PFSK-1 (cell line): ENCODE results near the gene LTBP1.

Experiments used
- FOXP2 ChIP-seq: optimal IDR thresholded peaks from 2 replicates; pipeline ENCODE3; 2011; ENCODE audit warnings: borderline replicate concordance, control low read depth, inconsistent platforms; ENCODE audit not compliant: insufficient read depth; ENCODE audit errors: extremely low read length, extremely low read depth
- POLR2AphosphoS5 ChIP-seq: IDR thresholded peaks from 2 replicates; pipeline ENCODE4 v1.6.1; 2012; ENCODE audit warnings: low read depth, mild to moderate bottlenecking, control low read depth, low read length, moderate library complexity
- SIN3A ChIP-seq: IDR thresholded peaks from 2 replicates; pipeline ENCODE4 v1.6.1; 2012; ENCODE audit warnings: mild to moderate bottlenecking, low read length, moderate library complexity, borderline replicate concordance; ENCODE audit not compliant: insufficient read depth
- TAF1 ChIP-seq: IDR thresholded peaks from 2 replicates; pipeline ENCODE4 v1.6.1; 2012; ENCODE audit warnings: low read length, control low read depth, borderline replicate concordance; ENCODE audit not compliant: insufficient read depth
- TF ChIP-seq, protein P1 (sequence below), 2 experiments: IDR thresholded peaks; 2 replicates each; pipeline versions ENCODE4 v1.6.1 to v1.8.0; 2011 to 2012; ENCODE audit warnings: low read depth in 2 of 2, low read length in 2 of 2, control low read depth in 1 of 2, inconsistent platforms in 1 of 2, mild to moderate bottlenecking in 1 of 2, moderate library complexity in 1 of 2; ENCODE audit not compliant: insufficient read depth in 1 of 2

LTBP1 gene

DNA sequence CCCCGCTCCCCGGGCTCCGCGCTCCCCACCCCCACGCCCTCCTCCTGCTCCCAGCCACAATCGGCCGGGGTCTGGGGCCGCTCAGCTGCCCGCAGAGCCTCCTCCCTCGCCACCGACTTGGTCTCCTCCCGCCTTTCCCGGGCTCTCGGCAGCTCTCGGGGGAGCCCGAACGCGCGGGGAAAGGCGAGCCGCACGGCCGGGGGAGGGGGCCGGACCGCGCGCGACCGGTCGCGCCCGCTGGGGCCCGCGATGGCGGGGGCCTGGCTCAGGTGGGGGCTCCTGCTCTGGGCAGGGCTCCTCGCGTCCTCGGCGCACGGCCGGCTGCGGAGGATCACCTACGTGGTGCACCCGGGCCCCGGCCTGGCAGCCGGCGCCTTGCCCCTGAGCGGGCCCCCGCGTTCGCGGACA lies 327 bp downstream of the LTBP1 start:
- no peak for TF ChIP-seq FOXP2
- no peak for TF ChIP-seq SIN3A
- TF ChIP-seq POLR2AphosphoS5, result no peak
- TF ChIP-seq, protein P1, sequence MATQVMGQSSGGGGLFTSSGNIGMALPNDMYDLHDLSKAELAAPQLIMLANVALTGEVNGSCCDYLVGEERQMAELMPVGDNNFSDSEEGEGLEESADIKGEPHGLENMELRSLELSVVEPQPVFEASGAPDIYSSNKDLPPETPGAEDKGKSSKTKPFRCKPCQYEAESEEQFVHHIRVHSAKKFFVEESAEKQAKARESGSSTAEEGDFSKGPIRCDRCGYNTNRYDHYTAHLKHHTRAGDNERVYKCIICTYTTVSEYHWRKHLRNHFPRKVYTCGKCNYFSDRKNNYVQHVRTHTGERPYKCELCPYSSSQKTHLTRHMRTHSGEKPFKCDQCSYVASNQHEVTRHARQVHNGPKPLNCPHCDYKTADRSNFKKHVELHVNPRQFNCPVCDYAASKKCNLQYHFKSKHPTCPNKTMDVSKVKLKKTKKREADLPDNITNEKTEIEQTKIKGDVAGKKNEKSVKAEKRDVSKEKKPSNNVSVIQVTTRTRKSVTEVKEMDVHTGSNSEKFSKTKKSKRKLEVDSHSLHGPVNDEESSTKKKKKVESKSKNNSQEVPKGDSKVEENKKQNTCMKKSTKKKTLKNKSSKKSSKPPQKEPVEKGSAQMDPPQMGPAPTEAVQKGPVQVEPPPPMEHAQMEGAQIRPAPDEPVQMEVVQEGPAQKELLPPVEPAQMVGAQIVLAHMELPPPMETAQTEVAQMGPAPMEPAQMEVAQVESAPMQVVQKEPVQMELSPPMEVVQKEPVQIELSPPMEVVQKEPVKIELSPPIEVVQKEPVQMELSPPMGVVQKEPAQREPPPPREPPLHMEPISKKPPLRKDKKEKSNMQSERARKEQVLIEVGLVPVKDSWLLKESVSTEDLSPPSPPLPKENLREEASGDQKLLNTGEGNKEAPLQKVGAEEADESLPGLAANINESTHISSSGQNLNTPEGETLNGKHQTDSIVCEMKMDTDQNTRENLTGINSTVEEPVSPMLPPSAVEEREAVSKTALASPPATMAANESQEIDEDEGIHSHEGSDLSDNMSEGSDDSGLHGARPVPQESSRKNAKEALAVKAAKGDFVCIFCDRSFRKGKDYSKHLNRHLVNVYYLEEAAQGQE (IDR thresholded peaks at IDR 0.05; ENCODE audit: insufficient read depth in 1 of 2, low read depth in 2 of 2, low read length in 2 of 2), result no peak
- TF ChIP-seq TAF1, result no peak

GRCh38 chr2:32947484-32948143 lies 861 bp downstream of the LTBP1 start:
- TF ChIP-seq SIN3A (no peak), FOXP2 (peak; percentile 6)

DNA sequence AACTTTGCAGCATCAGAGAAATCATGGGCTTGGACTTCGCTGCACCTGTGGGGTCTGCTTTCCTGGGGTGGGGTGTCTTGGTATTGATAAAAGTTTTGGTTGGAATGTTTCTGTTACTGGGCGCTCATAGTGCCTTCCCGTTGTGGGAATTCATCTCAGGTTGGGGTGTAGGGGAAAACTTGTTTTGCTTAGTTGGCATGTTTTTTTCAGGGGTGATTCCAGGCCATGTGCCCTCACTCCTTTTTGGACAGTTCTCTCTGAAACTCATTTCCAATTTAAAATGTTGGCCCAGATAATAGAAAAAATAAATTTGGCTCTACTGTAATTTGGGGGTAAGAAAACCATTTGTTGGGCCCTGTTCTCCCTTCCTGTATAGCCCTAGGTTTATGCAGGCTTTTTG lies 1.5 kb downstream of the LTBP1 start:
- TF ChIP-seq FOXP2, result no peak
- no peak for TF ChIP-seq SIN3A
- TF ChIP-seq POLR2AphosphoS5, result no peak
- TF ChIP-seq TAF1, result no peak
- TF ChIP-seq, protein P1 (IDR thresholded peaks at IDR 0.05; ENCODE audit: insufficient read depth in 1 of 2, low read depth in 2 of 2, low read length in 2 of 2), result no peak

DNA sequence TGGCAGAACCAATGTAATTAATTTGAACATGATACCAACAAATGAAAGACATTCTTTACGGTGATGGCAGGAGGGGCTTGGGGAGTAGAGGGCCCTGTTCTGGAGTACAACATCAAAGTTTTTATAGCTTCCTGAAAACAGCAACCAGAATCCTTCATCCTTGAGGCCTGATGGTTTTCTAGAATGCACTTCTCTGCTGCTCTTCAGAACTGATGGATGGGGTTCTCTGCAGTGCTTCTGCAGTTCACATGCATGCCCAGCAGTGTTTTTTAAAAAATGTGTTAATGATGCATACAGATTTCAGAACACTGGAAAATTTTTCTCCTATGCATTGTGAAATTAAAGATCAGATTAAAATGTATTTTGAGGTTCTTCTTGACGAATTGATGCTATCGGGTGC lies 2.5 kb downstream of the LTBP1 start:
- TF ChIP-seq, protein P1 (IDR thresholded peaks at IDR 0.05; ENCODE audit: insufficient read depth in 1 of 2, low read depth in 2 of 2, low read length in 2 of 2), result no peak
- TF ChIP-seq FOXP2 (no peak), SIN3A (no peak), TAF1 (no peak), POLR2AphosphoS5 (no peak)

DNA sequence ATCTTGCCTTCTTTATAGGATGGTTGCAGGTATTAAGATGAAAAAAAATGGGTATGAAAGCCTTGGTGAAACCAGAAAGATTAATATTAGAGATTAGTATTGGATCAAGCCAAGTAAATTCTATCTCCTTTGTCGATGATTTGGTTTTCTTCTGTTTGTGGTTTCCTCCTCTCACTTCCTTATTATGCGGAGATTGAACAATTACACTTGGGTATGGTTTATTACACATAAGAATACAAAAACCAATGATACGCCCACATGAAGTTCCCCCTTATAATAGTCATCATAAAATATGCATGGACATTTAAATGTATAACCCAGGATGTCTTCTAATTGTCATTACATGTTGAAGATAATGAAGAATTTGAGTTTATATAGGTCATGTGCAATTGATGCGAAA lies 4.9 kb downstream of the LTBP1 start:
- TF ChIP-seq TAF1 (no peak), POLR2AphosphoS5 (no peak), FOXP2 (no peak), SIN3A (no peak)
- TF ChIP-seq, protein P1 (IDR thresholded peaks at IDR 0.05; ENCODE audit: insufficient read depth in 1 of 2, low read depth in 2 of 2, low read length in 2 of 2), result no peak
